Measurements from ENCODE around the gene PDCD2. TPM values are rescaled to one million over a fixed set of nuclear protein-coding genes. Genes with fewer than 3 reads are reported as not detected.

PDCD2 gene
- total RNA-seq, 3 donors from 2014 or later (not counting 1 experiment from before 2014, with no cell fraction given): 40.4 to 58.4 (median 42.2) TPM

- Histone ChIP-seq H3K27ac (ENCODE audit: low read length) (no peak overlapping the region), H3K27me3 (ENCODE audit: control insufficient read depth, insufficient read depth, low read length) (peaks cover 2% of the 10 kb centered on the region), H3K9me3 (ENCODE audit: control insufficient read depth, insufficient read depth, low read length) (no peaks in the 10 kb centered on the region), H3K4me3 (ENCODE audit: low read length) (no peak overlapping the region), H3K36me3 (ENCODE audit: control insufficient read depth, insufficient read depth, low read length) (no peaks in the 10 kb centered on the region), H3K4me1 (ENCODE audit: control insufficient read depth, insufficient read depth, low read length) (peaks cover 18% of the 10 kb centered on the region)
- DNase-seq (no peak), ATAC-seq (no peak)
- Mint-ChIP-seq H3K4me3 (no peak overlapping the region), H3K36me3 (no peaks in the 10 kb centered on the region), H3K27me3 (ENCODE audit: low read depth in 2 of 2) (peaks cover 12 to 13% of the 10 kb centered on the region in 2 donors), H3K27ac (no peak overlapping the region), H3K4me1 (peaks cover 27% of the 10 kb centered on the region in 2 donors), H3K9me3 (no peaks in the 10 kb centered on the region)
- TF ChIP-seq CTCF (IDR thresholded peaks at IDR 0.05): no peak
- intact Hi-C loops (cut with micrococcal nuclease): loop anchor here (10.0 kb wide), 1 partner anchor 1571 kb away; no protein-coding TSS in a partner anchor
- WGBS (ENCODE audit: insufficient coverage): 90% methylated on average over 4 of the region's 7 CpGs
These were observed 58.6 kb downstream of the PDCD2 start for GRCh38 chr6:170525795-170526194.

Other genes with a start within 250 kb of the PDCD2 start
- gene PSMB1, start 31.3 kb downstream of the PDCD2 start, total RNA-seq: 100 to 1,000 TPM; 102 to 129 (median 103) TPM
- gene TBP, start 30.3 kb downstream of the PDCD2 start, total RNA-seq: 10 to 100 TPM; 13.0 to 18.4 (median 14.2) TPM

Measured in natural killer cell (primary cell).